PC-9 (cell line): Measurements from ENCODE around the gene DPP10. TPM values are rescaled to one million over a fixed set of nuclear protein-coding genes. Genes with fewer than 3 reads are reported as not detected.

Experiments
- BruUV-seq: library from RNA; stranded (reverse); fragments of 400-500 nt; replicated peaks from 2 replicates; lab custom pipeline; 2021; lab: Mats Ljungman, UMichigan
- CTCF ChIA-PET: fragments of 300-600 bp; sonication (Branson Sonifier 250); formaldehyde crosslinking; loops from one replicate; lab custom pipeline; 2022; ENCODE audit warnings: antibody characterized with exemption; lab: Charles Lee
- POLR2A ChIA-PET: fragments of 300-600 bp; sonication (Branson Sonifier 250); formaldehyde crosslinking; loops from one replicate; lab custom pipeline; 2022; ENCODE audit warnings: antibody characterized with exemption; ENCODE audit not compliant: unreplicated experiment; lab: Charles Lee
- DNase-seq, 2 experiments: peaks; one replicate each; pipeline versions ENCODE4 v3.0.0 to v3.0.0-alpha.2; 2015 to 2022; ENCODE audit warnings: mixed read lengths in 1 of 2
- H2AFZ ChIP-seq: fragments of 200-600 bp; sonication (generic); 2 replicates; pipeline ENCODE4 v1.8.1; 2017; ENCODE audit warnings: antibody characterized with exemption
- H3F3A ChIP-seq: fragments of 200-600 bp; sonication (generic); 2 replicates; pipeline ENCODE4 v1.8.1; 2017; ENCODE audit warnings: antibody characterized with exemption, mild to moderate bottlenecking, low read depth; ENCODE audit not compliant: insufficient read depth
- H3K27ac ChIP-seq: fragments of 200-600 bp; sonication (generic); 2 replicates; pipeline ENCODE4 v1.6.1; 2016; ENCODE audit warnings: mixed run types
- H3K27me3 ChIP-seq: fragments of 200-600 bp; sonication (generic); 2 replicates; pipeline ENCODE4 v1.6.1; 2016; ENCODE audit warnings: low read depth, mixed run types; ENCODE audit not compliant: insufficient read depth
- H3K36me3 ChIP-seq: fragments of 200-600 bp; sonication (generic); 2 replicates; pipeline ENCODE4 v1.6.1; 2016; ENCODE audit warnings: low read depth, mixed run types
- H3K4me1 ChIP-seq: fragments of 200-600 bp; sonication (generic); replicated peaks from 2 replicates; pipeline ENCODE4 v1.6.1; 2016; ENCODE audit warnings: mixed run types; ENCODE audit not compliant: insufficient read depth
- H3K4me2 ChIP-seq: fragments of 200-600 bp; sonication (generic); 2 replicates; pipeline ENCODE4 v1.6.1; 2017; ENCODE audit warnings: mixed run types
- H3K4me3 ChIP-seq: fragments of 200-600 bp; sonication (generic); 2 replicates; pipeline ENCODE4 v1.6.1; 2016; ENCODE audit warnings: mixed run types
- H3K79me2 ChIP-seq: fragments of 200-600 bp; sonication (generic); 2 replicates; pipeline ENCODE4 v1.6.1; 2017; ENCODE audit warnings: low read depth, mixed run types
- H3K9me2 ChIP-seq: fragments of 200-600 bp; sonication (generic); 2 replicates; pipeline ENCODE4 v1.8.1; 2017; ENCODE audit warnings: mild to moderate bottlenecking; ENCODE audit not compliant: insufficient read depth
- H3K9me3 ChIP-seq: fragments of 200-600 bp; sonication (generic); 2 replicates; pipeline ENCODE4 v1.8.1; 2016; ENCODE audit warnings: low read depth; ENCODE audit not compliant: insufficient read depth
- H4K20me1 ChIP-seq: fragments of 200-600 bp; sonication (generic); 2 replicates; pipeline ENCODE4 v1.8.1; 2017; ENCODE audit not compliant: insufficient read depth
- CTCF ChIP-seq: fragments of 200-600 bp; sonication (generic); conservative IDR thresholded peaks from 2 replicates; pipeline ENCODE4 v1.6.1; 2017; ENCODE audit warnings: mixed run types, antibody characterized with exemption, mild to moderate bottlenecking, moderate library complexity
- EZH2 ChIP-seq: fragments of 200-600 bp; sonication (generic); IDR thresholded peaks from 2 replicates; pipeline ENCODE4 v1.8.0; 2017; ENCODE audit warnings: antibody characterized with exemption, low read depth
- intact Hi-C: fragments of 100-400 bp; cut with micrococcal nuclease; formaldehyde crosslinking; loops from one replicate; pipeline ENCODE4 v1.10.0; 2022; ENCODE audit not compliant: unreplicated experiment
- total RNA-seq: library from RNA; stranded (reverse); gene quantifications from 2 replicates; pipeline ENCODE4 v1.2.3, GENCODE V29; 2021

DPP10 gene
- total RNA-seq, 1 experiment from 2014 or later: not detected

GRCh38 chr2:115299199-115299598, 856.8 kb downstream of the DPP10 start:
- BruUV-seq: no TSS peak
- H3K36me3 ChIP-seq: no peaks in the 10 kb centered on the region
- TF ChIP-seq EZH2: no peak
- no peak for TF ChIP-seq CTCF
- no peaks in the 10 kb centered on the region for H3K9me2 ChIP-seq
- H3K27ac ChIP-seq: no peak overlapping the region
- ChIA-PET CTCF (no interaction called here), POLR2A (no interaction called here)
- H3K27me3 ChIP-seq: peaks cover 19% of the 10 kb centered on the region
- H3K79me2 ChIP-seq: no peaks in the 10 kb centered on the region
- H3F3A ChIP-seq: no peaks in the 10 kb centered on the region
- H2AFZ ChIP-seq: no peak overlapping the region
- no peak overlapping the region for H3K4me3 ChIP-seq
- H3K4me1 ChIP-seq: no peaks in the 10 kb centered on the region
- intact Hi-C loops: no loop called here
- no peak overlapping the region for H3K4me2 ChIP-seq
- no peaks in the 10 kb centered on the region for H3K9me3 ChIP-seq
- DNase-seq: no peak
- H4K20me1 ChIP-seq: no peaks in the 10 kb centered on the region

GRCh38 chr2:115305712-115306111, 863.3 kb downstream of the DPP10 start:
- intact Hi-C loops: no loop called here
- Histone ChIP-seq H3K4me1 (no peaks in the 10 kb centered on the region), H2AFZ (no peak overlapping the region), H3K4me2 (no peak overlapping the region), H3F3A (no peaks in the 10 kb centered on the region), H3K4me3 (no peak overlapping the region), H3K9me2 (no peaks in the 10 kb centered on the region), H3K27me3 (peaks cover 11% of the 10 kb centered on the region), H3K79me2 (no peaks in the 10 kb centered on the region), H4K20me1 (no peaks in the 10 kb centered on the region), H3K36me3 (no peaks in the 10 kb centered on the region), H3K27ac (no peak overlapping the region), H3K9me3 (no peaks in the 10 kb centered on the region)
- no TSS peak for BruUV-seq
- CTCF ChIA-PET: no interaction called here
- DNase-seq: no peak
- TF ChIP-seq EZH2: no peak
- no peak for TF ChIP-seq CTCF
- POLR2A ChIA-PET: no interaction called here

- TF ChIP-seq EZH2: no peak
- TF ChIP-seq CTCF: no peak
- Histone ChIP-seq H3K4me1 (no peaks in the 10 kb centered on the region), H3K4me3 (no peak overlapping the region), H3K27ac (no peak overlapping the region), H3K9me3 (no peaks in the 10 kb centered on the region), H3K79me2 (no peaks in the 10 kb centered on the region), H3F3A (no peaks in the 10 kb centered on the region), H2AFZ (no peak overlapping the region), H3K4me2 (no peak overlapping the region), H3K36me3 (no peaks in the 10 kb centered on the region), H3K9me2 (no peaks in the 10 kb centered on the region), H4K20me1 (no peaks in the 10 kb centered on the region), H3K27me3 (no peaks in the 10 kb centered on the region)
- intact Hi-C loops: no loop called here
- POLR2A ChIA-PET: no interaction called here
- BruUV-seq: no TSS peak
- CTCF ChIA-PET: no interaction called here
- DNase-seq: no peak
Measured at GRCh38 chr2:115314119-115314518, 871.7 kb downstream of the DPP10 start.
